ENCODE data around the gene AMN1. TPM values are rescaled to one million over a fixed set of nuclear protein-coding genes. Genes with fewer than 3 reads are reported as not detected.
A peak's percentile ranks its signal among the peaks of the same experiment; 100 is the strongest.
"Not testable (repeated sequence)": the region's sequence is repeated elsewhere in the genome, so short reads cannot be mapped to it uniquely, and the experiment has no call there.

AMN1 gene
- polyA plus RNA-seq, 1 donor from 2014 or later: 18.6 TPM

DNA sequence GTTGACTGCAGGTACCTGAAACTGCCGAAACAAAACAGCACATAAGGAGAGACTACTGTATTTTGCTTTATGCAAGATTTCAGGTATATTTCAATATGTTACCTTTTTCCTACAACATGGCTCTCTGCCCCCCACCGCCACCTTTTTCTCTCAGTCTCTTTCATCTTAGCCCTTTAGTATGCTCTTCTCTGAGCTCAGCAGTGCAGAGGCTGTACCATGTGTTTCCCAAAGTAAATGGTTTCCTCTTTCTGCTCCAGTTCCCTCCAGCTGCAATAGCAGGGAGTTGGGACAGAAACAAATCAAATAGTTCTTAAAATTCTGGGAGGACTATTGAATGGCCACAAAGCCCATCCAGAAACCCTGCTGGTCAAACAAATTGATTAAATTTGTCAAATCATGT, 4.3 kb downstream of the AMN1 start:
- H3K9me3 Mint-ChIP-seq: peaks cover 0 to 4% (median 2%) of the 10 kb centered on the region in 3 donors
- H3K36me3 Mint-ChIP-seq: peaks cover 9% of the 10 kb centered on the region
- H3K4me3 Mint-ChIP-seq: peak overlapping the region in 3 of 4 donors; percentile 65 to 82 (median 74)
- H3K27me3 Mint-ChIP-seq: no peaks in the 10 kb centered on the region
- H3K4me1 Mint-ChIP-seq: peaks cover 46 to 63% (median 58%) of the 10 kb centered on the region in 3 donors
- H3K27ac Mint-ChIP-seq: peak overlapping the region in 1 of 3 donors; percentile 71

DNA sequence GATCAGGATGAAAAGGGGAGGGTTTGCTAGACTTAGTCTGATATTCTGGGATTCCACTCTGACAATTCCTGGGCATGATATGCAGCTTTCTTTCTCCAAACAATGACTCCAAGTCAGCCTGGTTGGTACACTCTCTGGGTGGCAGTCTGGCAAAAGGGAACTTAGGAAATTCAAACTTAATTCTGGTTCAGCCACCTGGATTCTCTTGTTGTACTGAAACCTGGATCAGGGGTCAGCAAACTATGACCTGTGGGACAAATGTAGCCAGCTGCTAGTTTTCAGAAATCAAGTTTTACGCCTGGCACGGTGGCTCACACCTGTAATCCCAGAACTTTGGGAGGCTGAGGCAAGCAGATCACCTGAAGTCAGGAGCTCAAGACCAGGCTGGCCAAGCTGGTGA, 6.2 kb downstream of the AMN1 start:
- peaks cover 19% of the 10 kb centered on the region for H3K36me3 Mint-ChIP-seq
- H3K4me3 Mint-ChIP-seq: peak overlapping the region in 2 of 4 donors; percentile 45 to 62
- H3K9me3 Mint-ChIP-seq: peaks cover 3 to 8% (median 3%) of the 10 kb centered on the region in 3 donors

DNA sequence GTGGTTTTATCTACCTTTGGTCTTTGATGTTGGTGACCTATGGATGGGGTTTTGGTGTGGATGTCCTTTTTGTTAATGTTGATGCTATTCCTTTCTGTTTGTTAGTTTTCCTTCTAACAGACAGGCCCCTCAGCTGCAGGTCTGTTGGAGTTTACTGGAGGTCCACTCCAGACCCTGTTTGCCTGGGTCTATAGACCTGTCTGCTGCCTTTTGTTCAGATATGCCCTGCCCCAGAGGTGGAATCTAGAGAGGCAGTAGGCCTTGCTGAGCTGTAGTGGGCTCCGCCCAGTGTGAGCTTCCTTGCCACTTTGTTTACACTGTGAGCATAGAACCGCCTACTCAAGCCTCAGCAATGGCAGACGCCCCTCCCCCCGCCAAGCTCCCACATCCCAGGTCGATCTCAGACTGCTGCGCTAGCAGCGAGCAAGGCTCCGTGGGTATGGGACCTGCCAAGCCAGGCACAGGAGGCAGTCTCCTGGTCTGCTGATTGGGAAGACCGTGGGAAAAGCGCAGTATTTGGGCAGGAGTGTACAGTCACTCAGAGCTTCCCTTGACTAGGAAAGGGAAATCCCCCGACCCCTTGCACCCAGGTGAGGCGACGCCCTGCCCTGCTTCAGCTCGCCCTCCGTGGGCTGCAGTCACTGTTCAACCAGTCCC, 10.2 kb downstream of the AMN1 start:
- Mint-ChIP-seq H3K4me1 (peaks cover 43 to 60% (median 55%) of the 10 kb centered on the region in 3 donors), H3K9me3 (peaks cover 6 to 12% (median 7%) of the 10 kb centered on the region in 3 donors), H3K36me3 (peaks cover 19% of the 10 kb centered on the region)
- not testable (repeated sequence) for H3K27me3 Mint-ChIP-seq, H3K4me3 Mint-ChIP-seq, H3K27ac Mint-ChIP-seq

More for the DNA sequence above, 6.2 kb downstream of the AMN1 start:
- peak overlapping the region; percentile 64 to 97 (median 85) for H3K27ac Mint-ChIP-seq
- H3K27me3 Mint-ChIP-seq: no peaks in the 10 kb centered on the region
- peaks cover 52 to 61% (median 56%) of the 10 kb centered on the region in 3 donors for H3K4me1 Mint-ChIP-seq

DNA sequence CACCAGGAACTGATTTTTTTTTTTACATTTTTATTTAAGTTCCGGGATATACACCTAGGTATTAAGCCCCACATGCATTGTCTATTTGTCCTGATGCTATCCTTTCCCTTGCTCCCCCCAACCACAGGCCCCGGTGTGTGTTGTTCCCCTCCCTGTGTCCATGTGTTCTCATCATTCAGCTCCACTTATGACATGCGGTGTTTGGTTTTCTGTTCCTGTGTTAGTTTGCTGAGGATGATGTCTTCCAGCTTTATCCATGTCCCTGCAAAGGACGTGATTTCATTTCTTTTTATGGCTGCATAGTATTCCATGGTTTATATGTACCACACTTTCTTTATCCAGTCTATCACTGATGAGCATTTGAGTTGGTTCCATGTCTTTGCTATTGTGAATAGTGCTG, 11.8 kb downstream of the AMN1 start:
- peaks cover 29 to 46% (median 42%) of the 10 kb centered on the region in 3 donors for H3K4me1 Mint-ChIP-seq
- peaks cover 17% of the 10 kb centered on the region for H3K36me3 Mint-ChIP-seq
- peak overlapping the region; percentile 46 to 75 (median 66) for H3K4me3 Mint-ChIP-seq

DNA sequence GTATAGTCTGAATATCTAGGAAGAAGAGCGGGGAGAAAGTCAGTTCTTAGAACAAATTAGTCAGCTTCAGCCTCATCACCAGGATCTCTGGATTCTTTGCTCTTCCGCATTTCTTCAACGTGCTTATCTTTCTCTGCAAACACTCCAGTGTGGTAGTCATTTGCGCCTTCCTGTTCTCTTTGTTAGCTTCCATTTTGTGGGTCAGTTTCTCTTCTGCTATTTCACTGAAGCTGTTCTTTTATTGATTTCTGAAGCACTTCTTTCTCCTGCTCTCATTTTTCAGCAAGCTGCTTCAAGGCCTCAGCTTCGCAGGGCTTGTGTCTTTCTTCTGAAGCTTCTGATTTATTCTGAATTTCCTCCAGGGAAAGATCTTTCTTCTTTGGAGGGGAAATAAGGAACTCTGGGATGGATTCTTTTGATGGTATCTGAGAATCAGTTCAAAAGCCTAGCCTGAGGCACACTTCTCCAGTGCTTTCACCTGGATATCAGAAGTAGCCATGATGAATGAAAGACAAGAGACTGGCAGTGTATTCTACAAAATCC, 13.5 kb downstream of the AMN1 start:
- Mint-ChIP-seq H3K27me3 (no peaks in the 10 kb centered on the region), H3K9me3 (peaks cover 6 to 12% (median 7%) of the 10 kb centered on the region in 3 donors), H3K36me3 (peaks cover 14% of the 10 kb centered on the region), H3K4me3 (peak overlapping the region; percentile 0 to 78 (median 74)), H3K27ac (peak overlapping the region; percentile 25 to 95 (median 88)), H3K4me1 (peaks cover 24 to 38% (median 28%) of the 10 kb centered on the region in 3 donors)

More for the DNA sequence above, 11.8 kb downstream of the AMN1 start:
- not testable (repeated sequence) for H3K27me3 Mint-ChIP-seq
- H3K27ac Mint-ChIP-seq: peak overlapping the region; percentile 43 to 78 (median 77)
- peaks cover 6 to 12% (median 7%) of the 10 kb centered on the region in 3 donors for H3K9me3 Mint-ChIP-seq

DNA sequence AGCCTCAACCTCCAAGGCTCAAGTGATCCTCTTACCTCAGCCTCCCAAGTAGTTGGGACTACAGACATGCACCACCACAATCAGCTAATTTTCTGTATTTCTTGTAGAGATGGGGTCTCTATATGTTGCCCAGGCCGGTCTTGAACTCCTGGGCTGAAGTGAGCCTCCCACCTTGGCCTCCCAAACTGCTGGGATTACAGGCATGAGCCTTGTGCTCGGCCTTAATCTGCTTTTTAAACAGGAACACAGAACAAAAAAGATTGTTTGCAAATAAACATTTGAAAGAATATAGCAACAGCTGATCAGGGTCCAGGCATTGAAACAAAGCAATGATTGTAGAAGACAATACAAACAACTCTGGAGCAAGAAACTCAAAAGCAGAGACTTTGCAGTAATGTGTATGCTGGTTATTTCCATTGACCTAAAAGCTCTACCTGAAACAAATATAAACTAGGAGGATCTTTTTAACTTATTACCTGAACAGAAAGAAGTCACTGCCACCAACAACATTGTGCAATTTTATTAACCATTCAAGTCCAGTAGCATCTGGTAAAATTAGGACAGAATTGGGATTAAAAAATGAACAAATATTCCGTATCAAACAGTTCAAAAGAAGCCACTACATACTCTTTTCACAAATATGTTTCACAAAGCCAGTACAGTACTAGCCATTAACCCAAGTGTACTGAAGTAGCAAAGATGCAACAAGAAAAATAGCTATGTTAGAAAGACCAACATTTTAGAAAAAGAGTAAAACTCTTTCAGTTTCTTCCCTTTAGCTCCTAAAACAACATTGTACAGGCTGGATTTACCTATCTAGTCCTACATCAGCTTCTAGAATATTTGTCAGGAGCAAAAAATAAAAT, 14.2 kb downstream of the AMN1 start:
- Mint-ChIP-seq H3K27ac (peak overlapping the region; percentile 25 to 95 (median 88)), H3K27me3 (no peaks in the 10 kb centered on the region), H3K36me3 (peaks cover 15% of the 10 kb centered on the region), H3K4me1 (peaks cover 30 to 39% (median 30%) of the 10 kb centered on the region in 3 donors), H3K9me3 (peaks cover 6 to 12% (median 7%) of the 10 kb centered on the region in 3 donors), H3K4me3 (peak overlapping the region; percentile 52 to 78 (median 74))

DNA sequence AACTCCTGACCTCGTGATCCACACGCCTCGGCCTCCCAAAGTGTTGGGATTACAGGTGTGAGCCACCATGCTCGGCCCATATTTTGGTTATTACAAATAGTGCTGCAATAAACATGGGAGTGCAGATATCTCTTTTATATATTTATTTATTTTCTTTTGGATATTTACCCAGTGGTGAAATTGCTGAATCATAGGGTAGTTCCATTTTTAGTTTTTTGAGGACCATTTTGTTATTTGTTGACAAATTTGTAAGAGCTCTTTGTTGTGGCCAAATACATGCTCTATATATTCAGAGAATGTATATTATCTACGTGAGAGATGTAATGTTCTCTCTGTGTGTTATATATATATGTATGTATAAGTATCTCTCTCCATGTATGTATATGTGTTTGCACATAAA, 15.9 kb downstream of the AMN1 start:
- Mint-ChIP-seq H3K4me1 (peaks cover 23 to 32% (median 26%) of the 10 kb centered on the region in 3 donors), H3K4me3 (no peak overlapping the region), H3K36me3 (peaks cover 13% of the 10 kb centered on the region), H3K27me3 (no peaks in the 10 kb centered on the region), H3K27ac (no peak overlapping the region), H3K9me3 (peaks cover 8 to 14% (median 9%) of the 10 kb centered on the region in 3 donors)

DNA sequence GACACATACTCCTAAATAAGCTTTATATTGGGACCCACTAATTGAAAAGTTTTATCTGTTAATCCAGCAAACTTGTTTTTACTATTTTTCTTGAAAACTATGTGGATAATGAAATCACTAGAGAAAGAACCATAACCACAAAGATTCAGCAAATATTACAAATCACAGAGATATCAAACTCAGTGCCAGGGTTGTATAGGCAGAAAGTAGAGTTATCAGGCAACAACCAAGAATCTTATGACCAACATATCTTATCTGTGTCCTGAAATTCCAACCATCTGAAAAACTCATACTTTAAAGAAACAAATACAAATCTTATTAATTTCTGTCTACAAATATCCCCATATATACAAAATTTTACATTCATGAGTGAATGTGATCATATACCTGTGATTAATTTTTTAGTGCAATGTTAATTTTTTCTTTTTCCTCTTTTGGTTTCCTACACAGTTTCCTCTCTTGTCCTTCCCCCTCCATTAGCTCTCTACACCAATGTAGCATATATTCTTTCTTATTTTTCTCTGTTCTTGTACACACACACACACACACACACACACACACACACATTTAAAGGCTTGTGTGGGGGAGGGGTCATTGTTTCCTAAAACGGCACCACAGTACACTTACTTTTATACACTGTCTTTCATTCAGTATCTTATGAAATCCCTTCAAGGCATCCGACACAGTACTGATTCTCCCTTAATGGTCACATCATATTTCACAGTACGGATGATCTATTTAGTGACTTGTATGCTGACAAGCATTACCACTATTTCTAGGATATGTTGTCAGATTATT, 18.6 kb downstream of the AMN1 start:
- Mint-ChIP-seq H3K36me3 (peaks cover 9% of the 10 kb centered on the region), H3K4me3 (no peak overlapping the region), H3K27me3 (no peaks in the 10 kb centered on the region), H3K4me1 (peaks cover 9 to 16% (median 13%) of the 10 kb centered on the region in 3 donors), H3K27ac (no peak overlapping the region), H3K9me3 (peaks cover 6 to 11% (median 9%) of the 10 kb centered on the region in 3 donors)

DNA sequence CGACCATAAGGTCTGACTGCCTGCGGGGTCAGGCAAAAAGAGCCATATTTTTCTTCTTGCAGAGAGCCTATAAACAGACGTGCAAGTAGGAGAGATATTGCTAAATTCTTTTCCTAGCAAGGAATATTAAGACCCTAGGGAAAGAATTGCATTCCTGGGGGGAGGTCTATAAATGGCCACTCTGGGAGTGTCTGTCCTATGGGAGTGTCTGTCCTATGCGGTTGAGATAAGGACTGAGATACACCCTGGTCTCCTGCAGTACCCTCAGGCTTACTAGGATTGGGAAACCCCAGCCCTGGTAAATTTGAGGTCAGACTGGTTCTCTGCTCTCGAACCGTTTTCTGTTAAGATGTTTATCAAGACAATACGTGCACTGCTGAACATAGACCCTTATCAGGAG, 20.7 kb downstream of the AMN1 start:
- Mint-ChIP-seq H3K27ac (peak overlapping the region in 1 of 3 donors; percentile 23), H3K9me3 (peaks cover 6 to 11% (median 9%) of the 10 kb centered on the region in 3 donors), H3K36me3 (peaks cover 12% of the 10 kb centered on the region)
- H3K27me3 Mint-ChIP-seq, H3K4me3 Mint-ChIP-seq, H3K4me1 Mint-ChIP-seq: not testable (repeated sequence)

DNA sequence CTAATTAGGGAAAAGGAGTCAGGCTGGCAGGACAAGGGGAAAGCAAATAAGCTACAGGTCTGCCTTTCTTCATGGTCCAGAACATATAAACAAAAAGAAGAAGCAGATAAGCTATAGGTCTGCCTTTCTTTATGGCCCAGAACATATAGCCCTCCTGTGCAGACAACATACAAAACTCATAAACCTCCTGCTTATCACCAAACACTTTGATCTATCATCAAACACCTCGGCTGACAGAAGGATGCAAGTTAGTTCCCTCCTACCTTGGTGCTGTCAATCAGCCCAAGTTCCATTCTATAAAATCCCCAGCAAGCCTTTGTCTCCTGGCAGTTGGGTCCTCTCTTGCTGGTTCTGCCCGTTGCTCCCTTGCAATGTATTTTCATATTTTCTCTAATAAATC, 23.2 kb downstream of the AMN1 start:
- peaks cover 6 to 11% (median 9%) of the 10 kb centered on the region in 3 donors for H3K9me3 Mint-ChIP-seq
- H3K27ac Mint-ChIP-seq: peak overlapping the region in 1 of 3 donors; percentile 12
- H3K4me1 Mint-ChIP-seq: peaks cover 4 to 9% (median 9%) of the 10 kb centered on the region in 3 donors
- H3K4me3 Mint-ChIP-seq: peak overlapping the region in 1 of 4 donors; percentile 6
- H3K36me3 Mint-ChIP-seq: peaks cover 17% of the 10 kb centered on the region
- no peaks in the 10 kb centered on the region for H3K27me3 Mint-ChIP-seq

DNA sequence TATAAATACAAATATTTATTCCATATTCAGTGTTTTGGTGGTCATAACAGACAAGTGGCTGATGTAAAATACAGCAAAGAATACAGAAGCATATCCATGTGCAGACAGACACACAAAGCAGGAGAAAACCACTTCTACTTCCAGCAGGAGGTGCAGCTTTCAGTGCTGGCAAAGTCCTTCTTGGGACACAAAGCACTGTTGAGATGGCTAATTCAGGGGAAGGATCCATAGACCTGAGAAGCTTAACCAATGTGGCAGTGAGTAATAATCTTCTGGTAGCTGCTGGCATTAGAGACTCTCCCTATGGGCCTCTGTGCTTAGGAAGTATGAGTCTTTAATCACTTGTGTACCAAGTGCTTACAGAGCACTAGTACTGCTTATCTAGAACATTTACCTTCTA, 26.8 kb downstream of the AMN1 start:
- Mint-ChIP-seq H3K4me1 (peaks cover 3 to 7% (median 5%) of the 10 kb centered on the region in 3 donors), H3K27ac (no peak overlapping the region), H3K9me3 (no peaks in the 10 kb centered on the region), H3K4me3 (no peak overlapping the region), H3K27me3 (no peaks in the 10 kb centered on the region), H3K36me3 (peaks cover 24% of the 10 kb centered on the region)

DNA sequence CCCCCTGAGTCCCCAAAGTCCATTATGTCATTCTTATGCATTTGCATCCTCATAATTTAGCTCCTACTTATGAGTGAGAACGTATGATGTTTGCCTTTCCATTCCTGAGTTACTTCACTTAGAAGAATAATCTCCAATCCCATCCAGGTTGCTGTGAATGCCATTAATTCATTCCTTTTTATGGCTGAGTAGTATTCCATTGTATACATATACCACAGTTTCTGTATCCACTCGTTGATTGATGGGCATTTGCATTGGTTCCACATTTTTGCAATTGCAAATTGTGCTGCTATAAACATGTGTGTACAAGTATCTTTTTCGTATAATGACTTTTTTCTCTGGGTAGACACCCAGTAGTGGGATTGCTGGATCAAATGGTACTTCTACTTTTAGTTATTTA, 38.9 kb downstream of the AMN1 start:
- not testable (repeated sequence) for H3K9me3 Mint-ChIP-seq, H3K4me3 Mint-ChIP-seq, H3K27me3 Mint-ChIP-seq
- Mint-ChIP-seq H3K36me3 (peaks cover 15% of the 10 kb centered on the region), H3K27ac (peak overlapping the region in 1 of 3 donors; percentile 39), H3K4me1 (peaks cover 13 to 25% (median 14%) of the 10 kb centered on the region in 3 donors)

DNA sequence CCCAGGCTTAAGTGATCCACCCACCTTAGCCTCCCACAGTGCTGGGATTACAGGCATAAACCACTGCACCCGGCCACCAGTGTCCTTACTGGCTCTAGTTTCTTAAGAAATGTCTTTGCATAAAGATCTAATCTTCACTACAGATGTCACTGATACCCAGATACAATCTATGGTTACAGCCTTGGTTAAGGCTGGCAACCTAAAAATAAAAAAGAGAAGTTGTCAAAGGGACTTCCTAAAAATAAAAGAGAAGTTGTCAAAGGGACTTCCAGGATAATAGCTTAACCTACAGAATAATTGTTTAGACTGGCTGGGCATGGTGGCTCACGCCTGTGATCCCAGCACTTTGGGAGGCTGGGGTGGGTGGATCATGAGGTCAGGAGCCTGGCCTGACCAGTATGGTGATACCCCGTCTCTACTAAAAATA, 41.7 kb downstream of the AMN1 start:
- Mint-ChIP-seq H3K27me3 (no peaks in the 10 kb centered on the region), H3K27ac (peak overlapping the region; percentile 55 to 97 (median 81)), H3K4me1 (peaks cover 17 to 27% (median 20%) of the 10 kb centered on the region in 3 donors), H3K36me3 (peaks cover 21% of the 10 kb centered on the region), H3K9me3 (peaks cover 4 to 8% (median 8%) of the 10 kb centered on the region in 3 donors), H3K4me3 (peak overlapping the region; percentile 46 to 95 (median 82))

DNA sequence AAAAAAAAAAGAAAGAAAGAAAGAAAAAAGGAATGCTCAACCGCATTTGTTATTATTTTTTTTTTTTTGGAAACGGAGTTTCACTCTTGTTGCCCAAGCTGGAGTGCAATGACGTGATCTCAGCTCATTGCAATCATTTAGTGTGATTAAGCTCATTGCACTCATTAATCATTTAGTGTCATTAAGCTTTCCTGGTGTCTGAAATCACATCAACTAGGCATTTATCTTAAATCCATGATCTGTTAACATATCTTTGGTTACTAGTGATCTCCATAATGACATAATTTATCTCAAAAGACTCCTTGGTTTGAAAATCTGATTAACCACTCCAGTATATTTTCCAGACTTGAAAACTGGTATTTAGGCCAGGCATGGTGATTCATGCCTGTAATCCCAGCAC, 43.0 kb downstream of the AMN1 start:
- no peaks in the 10 kb centered on the region for H3K27me3 Mint-ChIP-seq
- H3K4me1 Mint-ChIP-seq: peaks cover 19 to 29% (median 23%) of the 10 kb centered on the region in 3 donors
- H3K9me3 Mint-ChIP-seq: peaks cover 4 to 9% (median 9%) of the 10 kb centered on the region in 3 donors
- peak overlapping the region in 1 of 4 donors; percentile 65 for H3K4me3 Mint-ChIP-seq
- peak overlapping the region in 2 of 3 donors; percentile 53 to 78 for H3K27ac Mint-ChIP-seq
- H3K36me3 Mint-ChIP-seq: peaks cover 21% of the 10 kb centered on the region
